Activated CD4-positive, alpha-beta T cell treated with anti-CD3 and anti-CD28 coated beads for 36 hours (primary cell): ENCODE measurements around the gene C11orf21. TPM values are rescaled to one million over a fixed set of nuclear protein-coding genes. Genes with fewer than 3 reads are reported as not detected.

Source experiments
- ATAC-seq: fragments of 200-7000 bp; cut with Tn5 transposase; one replicate; pipeline ENCODE4 v1.10.0; 2021; ENCODE audit warnings: mild to moderate bottlenecking, moderate library complexity
- CTCF ChIA-PET: fragments of 350-600 bp; sonication (Branson Sonifier 250); formaldehyde crosslinking; loops from one replicate; lab custom pipeline; 2021; ENCODE audit warnings: antibody characterized with exemption; lab: Charles Lee
- POLR2A ChIA-PET: fragments of 350-600 bp; sonication (Branson Sonifier 250); formaldehyde crosslinking; loops from one replicate; lab custom pipeline; 2021; ENCODE audit warnings: antibody characterized with exemption, inconsistent platforms; lab: Charles Lee
- DNase-seq: peaks from one replicate; pipeline ENCODE4 v3.0.0-alpha.2; 2020
- H3K27ac Mint-ChIP-seq: one replicate; pipeline ENCODE4 v1.8.0; 2021; ENCODE audit warnings: mixed read lengths
- H3K27me3 Mint-ChIP-seq: one replicate; pipeline ENCODE4 v1.8.0; 2021; ENCODE audit warnings: mixed read lengths
- H3K36me3 Mint-ChIP-seq: one replicate; pipeline ENCODE4 v1.8.0; 2021; ENCODE audit warnings: low read depth, mixed read lengths
- H3K4me1 Mint-ChIP-seq: one replicate; pipeline ENCODE4 v1.8.0; 2021; ENCODE audit warnings: mixed read lengths
- H3K4me3 Mint-ChIP-seq: one replicate; pipeline ENCODE4 v1.8.0; 2021; ENCODE audit warnings: mild to moderate bottlenecking, moderate library complexity, mixed read lengths
- H3K9me3 Mint-ChIP-seq: one replicate; pipeline ENCODE4 v1.8.0; 2021; ENCODE audit warnings: low read depth, mixed read lengths
- intact Hi-C, 2 experiments: fragments of 100-400 bp; cut with DNase I in 1 of 2; cut with micrococcal nuclease in 1 of 2; formaldehyde crosslinking; loops; one replicate each; pipeline versions ENCODE4 v1.14.2 to v1.15.1; 2022 to 2024; cut with DNase I, micrococcal nuclease
- total RNA-seq, 2 experiments: library from RNA; stranded (reverse); gene quantifications; one replicate each; pipeline ENCODE4 v1.2.3, GENCODE V29; 2021

Gene C11orf21
- total RNA-seq, 2 experiments from 2014 or later = 6.7 to 8.3 TPM

GRCh38 chr11:2313051-2313951, 11.6 kb upstream of the C11orf21 start:
- H3K4me3 Mint-ChIP-seq = no peak overlapping the region
- peaks cover 3% of the 10 kb centered on the region for H3K4me1 Mint-ChIP-seq
- no peak overlapping the region for H3K27ac Mint-ChIP-seq
- no peaks in the 10 kb centered on the region for H3K9me3 Mint-ChIP-seq
- CTCF ChIA-PET = interaction anchor here (2.2 kb wide), 1 partner anchor 8 kb away, joined by 7 read pairs; no protein-coding TSS in a partner anchor
- intact Hi-C loops = no loop called here
- DNase-seq = no peak
- POLR2A ChIA-PET = no interaction called here
- no peak for ATAC-seq
- peaks cover 2% of the 10 kb centered on the region for H3K36me3 Mint-ChIP-seq
- no peaks in the 10 kb centered on the region for H3K27me3 Mint-ChIP-seq

GRCh38 chr11:2312232-2313042, 10.7 kb upstream of the C11orf21 start:
- intact Hi-C loops = no loop called here
- Mint-ChIP-seq H3K9me3 (no peaks in the 10 kb centered on the region), H3K27me3 (no peaks in the 10 kb centered on the region), H3K4me1 (peaks cover 5% of the 10 kb centered on the region), H3K4me3 (no peak overlapping the region), H3K27ac (no peak overlapping the region), H3K36me3 (peaks cover 2% of the 10 kb centered on the region)
- POLR2A ChIA-PET = no interaction called here
- DNase-seq (no peak), ATAC-seq (no peak)
- CTCF ChIA-PET = no interaction called here

GRCh38 chr11:2311353-2312133, 9.8 kb upstream of the C11orf21 start:
- ATAC-seq (no peak), DNase-seq (no peak)
- ChIA-PET CTCF (no interaction called here), POLR2A (no interaction called here)
- no peaks in the 10 kb centered on the region for H3K9me3 Mint-ChIP-seq
- H3K27ac Mint-ChIP-seq = no peak overlapping the region
- H3K4me3 Mint-ChIP-seq = no peak overlapping the region
- no peaks in the 10 kb centered on the region for H3K27me3 Mint-ChIP-seq
- intact Hi-C loops = no loop called here
- H3K4me1 Mint-ChIP-seq = peaks cover 7% of the 10 kb centered on the region
- no peaks in the 10 kb centered on the region for H3K36me3 Mint-ChIP-seq

GRCh38 chr11:2310786-2311352, 9.2 kb upstream of the C11orf21 start:
- H3K36me3 Mint-ChIP-seq = no peaks in the 10 kb centered on the region
- H3K9me3 Mint-ChIP-seq = no peaks in the 10 kb centered on the region
- peaks cover 14% of the 10 kb centered on the region for H3K4me1 Mint-ChIP-seq
- no peaks in the 10 kb centered on the region for H3K27me3 Mint-ChIP-seq
- ATAC-seq (no peak), DNase-seq (no peak)
- H3K27ac Mint-ChIP-seq = no peak overlapping the region
- no peak overlapping the region for H3K4me3 Mint-ChIP-seq
- ChIA-PET CTCF (no interaction called here), POLR2A (no interaction called here)
- intact Hi-C loops = no loop called here

- intact Hi-C loops = no loop called here
- H3K27me3 Mint-ChIP-seq = no peaks in the 10 kb centered on the region
- ATAC-seq (no peak), DNase-seq (no peak)
- H3K4me1 Mint-ChIP-seq = peaks cover 18% of the 10 kb centered on the region
- ChIA-PET CTCF (no interaction called here), POLR2A (no interaction called here)
- H3K36me3 Mint-ChIP-seq = no peaks in the 10 kb centered on the region
- H3K27ac Mint-ChIP-seq = no peak overlapping the region
- H3K4me3 Mint-ChIP-seq = no peak overlapping the region
- no peaks in the 10 kb centered on the region for H3K9me3 Mint-ChIP-seq
Measured at GRCh38 chr11:2310073-2310785, 8.5 kb upstream of the C11orf21 start.

- H3K9me3 Mint-ChIP-seq = no peaks in the 10 kb centered on the region
- H3K4me1 Mint-ChIP-seq = peaks cover 22% of the 10 kb centered on the region
- POLR2A ChIA-PET = no interaction called here
- H3K4me3 Mint-ChIP-seq = no peak overlapping the region
- DNase-seq (no peak), ATAC-seq (no peak)
- CTCF ChIA-PET = no interaction called here
- no peaks in the 10 kb centered on the region for H3K27me3 Mint-ChIP-seq
- intact Hi-C loops = no loop called here
- H3K36me3 Mint-ChIP-seq = no peaks in the 10 kb centered on the region
- no peak overlapping the region for H3K27ac Mint-ChIP-seq
Measured at GRCh38 chr11:2309251-2310072, 7.7 kb upstream of the C11orf21 start.

GRCh38 chr11:2308713-2309112, 7.0 kb upstream of the C11orf21 start:
- H3K4me3 Mint-ChIP-seq = no peak overlapping the region
- no peak overlapping the region for H3K27ac Mint-ChIP-seq
- CTCF ChIA-PET = no interaction called here
- no peaks in the 10 kb centered on the region for H3K9me3 Mint-ChIP-seq
- intact Hi-C loops = no loop called here
- no peaks in the 10 kb centered on the region for H3K27me3 Mint-ChIP-seq
- POLR2A ChIA-PET = no interaction called here
- DNase-seq (no peak), ATAC-seq (no peak)
- peaks cover 27% of the 10 kb centered on the region for H3K4me1 Mint-ChIP-seq
- H3K36me3 Mint-ChIP-seq = no peaks in the 10 kb centered on the region

- DNase-seq (no peak), ATAC-seq (no peak)
- H3K9me3 Mint-ChIP-seq = no peaks in the 10 kb centered on the region
- ChIA-PET POLR2A (no interaction called here), CTCF (interaction anchor here (0.7 to 1.0 kb wide), 2 partner anchors 87 to 112 kb away, joined by 3 read pairs; no protein-coding TSS in a partner anchor)
- intact Hi-C loops = no loop called here
- H3K36me3 Mint-ChIP-seq = no peaks in the 10 kb centered on the region
- no peak overlapping the region for H3K27ac Mint-ChIP-seq
- no peaks in the 10 kb centered on the region for H3K27me3 Mint-ChIP-seq
- H3K4me3 Mint-ChIP-seq = no peak overlapping the region
- peaks cover 36% of the 10 kb centered on the region for H3K4me1 Mint-ChIP-seq
Measured at GRCh38 chr11:2307501-2308331, 6.0 kb upstream of the C11orf21 start.

GRCh38 chr11:2306877-2307500, 5.3 kb upstream of the C11orf21 start:
- Mint-ChIP-seq H3K4me1 (peaks cover 39% of the 10 kb centered on the region), H3K27me3 (no peaks in the 10 kb centered on the region), H3K4me3 (no peak overlapping the region), H3K9me3 (no peaks in the 10 kb centered on the region), H3K27ac (no peak overlapping the region), H3K36me3 (no peaks in the 10 kb centered on the region)
- DNase-seq = no peak
- intact Hi-C loops = no loop called here
- ChIA-PET CTCF (interaction anchor here (0.7 to 6.7 kb wide), 5 partner anchors 60 to 672 kb away, joined by 3 to 102 read pairs (median 5); no protein-coding TSS in a partner anchor), POLR2A (no interaction called here)
- no peak for ATAC-seq
